ENCODE data around the gene DESI1.
"Not testable (repeated sequence)": the region's sequence is repeated elsewhere in the genome, so short reads cannot be mapped to it uniquely, and the experiment has no call there.

DESI1 gene

GRCh38 chr22:41561788-41562187 lies 59.1 kb downstream of the DESI1 start:
- H4K20me1 ChIP-seq (ENCODE audit: insufficient read depth, low read length, poor library complexity, severe bottlenecking), result no peaks in the 10 kb centered on the region
- H3K9me3 ChIP-seq (ENCODE audit: insufficient read depth, low read depth, low read length), result no peaks in the 10 kb centered on the region
- H3K4me2 ChIP-seq (ENCODE audit: low read depth, low read length, poor library complexity, severe bottlenecking), result no peak overlapping the region
- H3K27me3 ChIP-seq (ENCODE audit: insufficient read depth, low read length, poor library complexity, severe bottlenecking), result peaks cover 11% of the 10 kb centered on the region
- no peaks in the 10 kb centered on the region for H3K79me2 ChIP-seq (ENCODE audit: insufficient read depth, low read length)
- H3K9me2 ChIP-seq (replicated peaks; ENCODE audit: low read depth, low read length), result no peaks in the 10 kb centered on the region
- TF ChIP-seq CTCF (conservative IDR thresholded peaks at IDR 0.05; ENCODE audit: low read length), result no peak
- no peak for TF ChIP-seq EZH2phosphoT487 (IDR thresholded peaks at IDR 0.05; ENCODE audit: borderline replicate concordance)
- H3K36me3 ChIP-seq (ENCODE audit: insufficient read depth, low read length), result no peaks in the 10 kb centered on the region
- H3K9ac ChIP-seq (ENCODE audit: low read depth, low read length, poor library complexity, severe bottlenecking), result no peak overlapping the region
- H2AFZ ChIP-seq (ENCODE audit: low read length), result no peak overlapping the region
- H3F3A ChIP-seq (ENCODE audit: low read depth), result no peaks in the 10 kb centered on the region
- no peak overlapping the region for H3K4me3 ChIP-seq (ENCODE audit: low read length, poor library complexity, severe bottlenecking)
- H3K4me1 ChIP-seq (ENCODE audit: insufficient read depth, low read length, poor library complexity, severe bottlenecking), result no peaks in the 10 kb centered on the region

- Histone ChIP-seq H3K9ac (ENCODE audit: low read depth, low read length, poor library complexity, severe bottlenecking) (no peak overlapping the region), H3K4me2 (ENCODE audit: low read depth, low read length, poor library complexity, severe bottlenecking) (no peak overlapping the region), H2AFZ (ENCODE audit: low read length) (no peak overlapping the region)
Observed at GRCh38 chr22:41561335-41561734, 59.5 kb downstream of the DESI1 start.

GRCh38 chr22:41560095-41560471 lies 60.8 kb downstream of the DESI1 start:
- H4K20me1 ChIP-seq (ENCODE audit: insufficient read depth, low read length, poor library complexity, severe bottlenecking), result no peaks in the 10 kb centered on the region
- TF ChIP-seq EZH2phosphoT487 (IDR thresholded peaks at IDR 0.05; ENCODE audit: borderline replicate concordance), result no peak
- H3K9ac ChIP-seq (ENCODE audit: low read depth, low read length, poor library complexity, severe bottlenecking), result no peak overlapping the region
- no peaks in the 10 kb centered on the region for H3K4me1 ChIP-seq (ENCODE audit: insufficient read depth, low read length, poor library complexity, severe bottlenecking)
- H3K9me3 ChIP-seq (ENCODE audit: insufficient read depth, low read depth, low read length), result no peaks in the 10 kb centered on the region
- no peak overlapping the region for H3K4me2 ChIP-seq (ENCODE audit: low read depth, low read length, poor library complexity, severe bottlenecking)
- H3K79me2 ChIP-seq (ENCODE audit: insufficient read depth, low read length), result no peaks in the 10 kb centered on the region
- no peaks in the 10 kb centered on the region for H3K36me3 ChIP-seq (ENCODE audit: insufficient read depth, low read length)
- no peaks in the 10 kb centered on the region for H3K9me2 ChIP-seq (replicated peaks; ENCODE audit: low read depth, low read length)
- peaks cover 11% of the 10 kb centered on the region for H3K27me3 ChIP-seq (ENCODE audit: insufficient read depth, low read length, poor library complexity, severe bottlenecking)
- no peak overlapping the region for H2AFZ ChIP-seq (ENCODE audit: low read length)
- no peaks in the 10 kb centered on the region for H3F3A ChIP-seq (ENCODE audit: low read depth)
- no peak overlapping the region for H3K4me3 ChIP-seq (ENCODE audit: low read length, poor library complexity, severe bottlenecking)

More at GRCh38 chr22:41561335-41561734, 59.5 kb downstream of the DESI1 start:
- Histone ChIP-seq H3K4me1 (ENCODE audit: insufficient read depth, low read length, poor library complexity, severe bottlenecking) (no peaks in the 10 kb centered on the region), H3F3A (ENCODE audit: low read depth) (no peaks in the 10 kb centered on the region), H4K20me1 (ENCODE audit: insufficient read depth, low read length, poor library complexity, severe bottlenecking) (no peaks in the 10 kb centered on the region), H3K9me3 (ENCODE audit: insufficient read depth, low read depth, low read length) (no peaks in the 10 kb centered on the region), H3K79me2 (ENCODE audit: insufficient read depth, low read length) (no peaks in the 10 kb centered on the region), H3K36me3 (ENCODE audit: insufficient read depth, low read length) (no peaks in the 10 kb centered on the region), H3K27me3 (ENCODE audit: insufficient read depth, low read length, poor library complexity, severe bottlenecking) (peaks cover 11% of the 10 kb centered on the region), H3K4me3 (ENCODE audit: low read length, poor library complexity, severe bottlenecking) (no peak overlapping the region), H3K9me2 (replicated peaks; ENCODE audit: low read depth, low read length) (no peaks in the 10 kb centered on the region)
- TF ChIP-seq EZH2phosphoT487 (IDR thresholded peaks at IDR 0.05; ENCODE audit: borderline replicate concordance), result no peak
- TF ChIP-seq CTCF (conservative IDR thresholded peaks at IDR 0.05; ENCODE audit: low read length), result no peak

- H3K4me3 ChIP-seq (ENCODE audit: low read length, poor library complexity, severe bottlenecking); H2AFZ ChIP-seq (ENCODE audit: low read length); H3F3A ChIP-seq (ENCODE audit: low read depth); H3K4me2 ChIP-seq (ENCODE audit: low read depth, low read length, poor library complexity, severe bottlenecking); H3K9me3 ChIP-seq (ENCODE audit: insufficient read depth, low read depth, low read length); H3K36me3 ChIP-seq (ENCODE audit: insufficient read depth, low read length); H3K4me1 ChIP-seq (ENCODE audit: insufficient read depth, low read length, poor library complexity, severe bottlenecking); H3K79me2 ChIP-seq (ENCODE audit: insufficient read depth, low read length); H4K20me1 ChIP-seq (ENCODE audit: insufficient read depth, low read length, poor library complexity, severe bottlenecking); H3K9me2 ChIP-seq (replicated peaks; ENCODE audit: low read depth, low read length); H3K9ac ChIP-seq (ENCODE audit: low read depth, low read length, poor library complexity, severe bottlenecking): not testable (repeated sequence)
- peaks cover 11% of the 10 kb centered on the region for H3K27me3 ChIP-seq (ENCODE audit: insufficient read depth, low read length, poor library complexity, severe bottlenecking)
Observed at GRCh38 chr22:41558241-41558630, 62.6 kb downstream of the DESI1 start.

All from Loucy (cell line).